ENCODE results near the gene GNG7. TPM values are rescaled to one million over a fixed set of nuclear protein-coding genes. Genes with fewer than 3 reads are reported as not detected.
"Not testable (repeated sequence)": the region's sequence is repeated elsewhere in the genome, so short reads cannot be mapped to it uniquely, and the experiment has no call there.

The GNG7 gene
- total RNA-seq, 1 donor, result 0.45 TPM

DNA sequence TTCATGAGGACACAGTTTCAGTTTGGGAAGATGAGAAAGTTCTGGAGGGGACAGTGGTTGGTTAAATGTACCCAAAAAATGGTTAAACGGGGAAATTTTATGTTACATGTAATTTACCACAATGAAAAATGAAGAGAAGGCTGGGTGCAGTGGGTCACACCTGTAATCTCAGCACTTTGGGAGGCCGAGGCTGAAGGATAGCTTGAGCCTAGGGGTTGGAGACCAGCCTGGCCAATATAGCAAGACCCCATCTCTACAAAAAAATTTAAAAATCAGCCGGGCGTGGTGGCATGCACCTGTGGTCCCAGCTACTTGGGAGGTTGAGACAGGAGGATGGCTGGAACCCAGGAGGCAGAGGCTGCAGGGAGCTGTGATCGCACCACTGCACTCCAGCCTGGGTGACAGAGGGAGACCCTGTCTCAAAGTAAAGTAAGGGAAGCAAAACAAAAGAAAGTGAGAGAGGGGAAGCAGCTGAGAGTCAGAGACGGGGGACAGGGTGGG, 17.2 kb downstream of the GNG7 start:
- no peak overlapping the region for H3K4me3 ChIP-seq (ENCODE audit: low read depth, low read length)
- TF ChIP-seq, protein P1, sequence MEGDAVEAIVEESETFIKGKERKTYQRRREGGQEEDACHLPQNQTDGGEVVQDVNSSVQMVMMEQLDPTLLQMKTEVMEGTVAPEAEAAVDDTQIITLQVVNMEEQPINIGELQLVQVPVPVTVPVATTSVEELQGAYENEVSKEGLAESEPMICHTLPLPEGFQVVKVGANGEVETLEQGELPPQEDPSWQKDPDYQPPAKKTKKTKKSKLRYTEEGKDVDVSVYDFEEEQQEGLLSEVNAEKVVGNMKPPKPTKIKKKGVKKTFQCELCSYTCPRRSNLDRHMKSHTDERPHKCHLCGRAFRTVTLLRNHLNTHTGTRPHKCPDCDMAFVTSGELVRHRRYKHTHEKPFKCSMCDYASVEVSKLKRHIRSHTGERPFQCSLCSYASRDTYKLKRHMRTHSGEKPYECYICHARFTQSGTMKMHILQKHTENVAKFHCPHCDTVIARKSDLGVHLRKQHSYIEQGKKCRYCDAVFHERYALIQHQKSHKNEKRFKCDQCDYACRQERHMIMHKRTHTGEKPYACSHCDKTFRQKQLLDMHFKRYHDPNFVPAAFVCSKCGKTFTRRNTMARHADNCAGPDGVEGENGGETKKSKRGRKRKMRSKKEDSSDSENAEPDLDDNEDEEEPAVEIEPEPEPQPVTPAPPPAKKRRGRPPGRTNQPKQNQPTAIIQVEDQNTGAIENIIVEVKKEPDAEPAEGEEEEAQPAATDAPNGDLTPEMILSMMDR (IDR thresholded peaks at IDR 0.05; ENCODE audit: insufficient read depth, low read length), result no peak
- DNase-seq (ENCODE audit: low read depth), result no peak

DNA sequence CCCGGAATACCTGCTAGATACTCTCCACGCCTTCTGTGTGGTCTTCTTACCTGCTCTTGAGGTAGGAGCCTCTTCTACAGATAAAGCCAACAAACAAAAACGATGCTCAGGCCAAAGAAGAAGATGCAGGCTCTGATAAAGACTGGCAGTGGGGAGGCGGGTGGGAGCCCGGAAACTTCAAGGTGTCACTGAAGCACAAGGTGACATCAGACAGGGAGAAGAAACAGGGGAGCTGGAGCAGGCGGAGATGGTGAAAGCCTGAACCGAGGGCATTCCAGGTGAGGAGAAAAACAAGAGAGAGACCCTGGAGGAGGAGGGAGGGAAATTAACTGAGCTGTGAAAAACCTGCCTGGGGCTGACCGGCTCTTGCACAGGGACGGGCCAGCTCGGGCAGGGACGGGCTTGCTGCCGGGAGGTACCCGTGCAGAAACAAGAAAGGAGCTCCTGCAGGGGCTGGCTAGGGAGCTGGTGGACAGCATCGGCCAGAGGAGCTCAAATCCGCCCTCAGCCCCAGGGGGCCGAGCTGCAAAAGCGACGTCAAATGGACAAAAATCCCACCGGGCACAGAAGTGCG, 19.0 kb downstream of the GNG7 start:
- DNase-seq (ENCODE audit: low read depth), result no peak
- no peak overlapping the region for H3K4me3 ChIP-seq (ENCODE audit: low read depth, low read length)
- TF ChIP-seq, protein P1 (IDR thresholded peaks at IDR 0.05; ENCODE audit: insufficient read depth, low read length), result no peak

DNA sequence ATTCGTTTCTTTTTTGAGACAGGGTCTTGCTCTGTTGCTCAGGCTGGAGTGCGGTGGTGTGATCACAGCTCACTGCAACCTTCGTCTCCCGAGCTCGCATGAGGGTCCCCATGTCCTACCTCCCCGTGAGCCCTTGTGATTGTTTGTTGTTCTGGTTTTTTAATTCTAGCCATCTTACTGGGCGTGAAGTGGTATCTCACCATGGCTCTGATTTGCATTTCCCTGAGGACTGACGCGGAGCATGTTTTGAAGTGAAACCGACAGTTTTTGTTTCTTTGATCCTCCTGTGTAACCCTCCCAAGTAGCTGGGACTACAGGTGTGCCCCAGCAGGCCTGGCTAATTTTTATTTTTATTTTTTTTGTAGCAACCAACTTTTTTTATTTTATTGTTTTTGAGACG, 21.7 kb downstream of the GNG7 start:
- TF ChIP-seq, protein P1 (IDR thresholded peaks at IDR 0.05; ENCODE audit: insufficient read depth, low read length), result no peak
- no peak overlapping the region for H3K4me3 ChIP-seq (ENCODE audit: low read depth, low read length)
- no peak for DNase-seq (ENCODE audit: low read depth)

DNA sequence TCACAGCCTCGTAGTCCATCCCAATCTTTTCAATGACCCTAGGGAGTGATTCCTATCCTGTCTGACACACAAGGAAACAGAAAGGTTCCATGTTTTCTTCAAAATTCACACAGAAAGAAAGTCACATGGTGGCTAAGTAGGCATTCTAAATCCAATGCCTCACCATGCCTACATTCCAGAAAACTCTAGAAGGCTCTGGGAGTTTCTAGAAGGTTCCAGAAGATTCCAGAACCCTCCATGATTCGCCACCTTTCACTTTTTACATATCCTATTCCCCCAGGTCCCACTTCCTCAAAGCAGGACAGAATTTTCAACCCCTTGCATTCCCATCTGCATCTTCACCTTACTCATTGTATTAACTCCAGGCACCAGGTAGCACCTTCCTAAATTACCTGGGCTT, 23.1 kb downstream of the GNG7 start:
- no peak for DNase-seq (ENCODE audit: low read depth)
- TF ChIP-seq, protein P1 (IDR thresholded peaks at IDR 0.05; ENCODE audit: insufficient read depth, low read length), result no peak
- H3K4me3 ChIP-seq (ENCODE audit: low read depth, low read length), result no peak overlapping the region

- not testable (repeated sequence) for DNase-seq (ENCODE audit: low read depth); H3K4me3 ChIP-seq (ENCODE audit: low read depth, low read length)
Measured at GRCh38 chr19:2678948-2679347, 23.5 kb downstream of the GNG7 start.

DNA sequence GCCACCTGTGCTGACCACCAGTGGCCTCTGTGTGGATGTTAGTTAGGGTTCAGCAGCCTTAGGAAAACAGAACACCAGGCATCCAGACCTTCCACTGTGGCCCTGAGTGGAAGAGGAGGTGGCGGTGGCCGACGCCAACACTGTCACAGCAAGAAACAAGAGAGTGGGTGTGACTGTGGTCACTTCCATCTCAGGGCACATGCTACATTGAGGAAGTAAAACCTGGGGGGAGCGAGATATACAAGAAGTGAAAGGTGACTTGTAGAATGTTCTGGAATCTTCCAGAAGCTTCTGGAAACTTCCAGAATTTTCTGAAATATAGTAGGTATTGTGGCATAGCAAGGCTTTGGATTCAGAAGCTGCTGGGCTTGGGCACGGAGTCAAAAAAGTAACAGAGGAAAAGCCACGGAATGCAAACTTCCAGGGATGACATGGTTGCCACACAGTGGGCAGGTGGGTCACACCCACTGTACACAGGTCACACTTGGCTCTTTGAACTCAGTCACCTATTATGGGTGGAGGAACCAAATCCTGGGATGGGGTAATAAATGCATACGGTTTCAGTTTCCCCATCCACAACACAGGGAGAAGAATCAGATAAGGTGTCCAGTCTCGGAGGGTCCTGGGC, 24.3 kb downstream of the GNG7 start:
- no peak for DNase-seq (ENCODE audit: low read depth)
- no peak overlapping the region for H3K4me3 ChIP-seq (ENCODE audit: low read depth, low read length)
- TF ChIP-seq, protein P1 (IDR thresholded peaks at IDR 0.05; ENCODE audit: insufficient read depth, low read length), result no peak

DNA sequence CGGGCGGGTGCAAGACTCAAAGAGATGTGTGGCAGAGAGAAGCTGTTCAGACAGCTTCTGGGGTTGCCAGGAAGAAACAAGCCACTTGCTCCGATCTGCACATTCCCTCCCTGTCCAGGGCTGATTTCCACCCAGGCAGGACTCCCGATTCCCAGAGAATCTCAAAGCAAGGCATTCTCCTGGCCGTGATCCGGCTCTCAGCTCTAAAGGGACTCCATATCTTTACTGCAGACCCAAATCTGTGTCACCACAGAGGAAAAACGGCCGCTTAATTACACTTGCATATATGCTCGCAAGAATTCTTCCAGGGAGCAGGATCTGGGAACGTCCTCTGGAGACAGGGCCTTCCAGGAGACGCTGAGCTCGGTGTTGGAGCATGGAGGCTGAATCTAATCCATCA, 25.7 kb downstream of the GNG7 start:
- TF ChIP-seq, protein P1 (IDR thresholded peaks at IDR 0.05; ENCODE audit: insufficient read depth, low read length), result no peak
- DNase-seq (ENCODE audit: low read depth), result no peak

More for the DNA sequence above, 25.7 kb downstream of the GNG7 start:
- H3K4me3 ChIP-seq (ENCODE audit: low read depth, low read length), result no peak overlapping the region

Measured in fibroblast of the aortic adventitia (primary cell).